ENCODE measurements around the gene KSR1. TPM values are rescaled to one million over a fixed set of nuclear protein-coding genes. Genes with fewer than 3 reads are reported as not detected.

KSR1 gene
- total and polyA plus RNA-seq, 9 of the 15 experiments (the other 6 are each of a cell fraction or from before 2014, with no cell fraction given): 1.4 to 51.7 (median 18.4) TPM

- TF ChIP-seq CC2D1A (IDR thresholded peaks at IDR 0.05) (peak; percentile 83; the same call in 1 of the 2 replicates), XRCC3 (IDR thresholded peaks at IDR 0.05) (no peak), FOSL1 (tag; conservative IDR thresholded peaks at IDR 0.05) (peak; percentile 91), ZNF561 (CRISPR knock-in tag; conservative IDR thresholded peaks at IDR 0.05) (no peak), SREBF2 (CRISPR knock-in tag; IDR thresholded peaks at IDR 0.05) (no peak), JUND (IDR thresholded peaks at IDR 0.05; ENCODE audit: borderline replicate concordance, low read depth, low read length) (peak; percentile 96), JUND (tag; IDR thresholded peaks at IDR 0.05; ENCODE audit: borderline replicate concordance, low read depth, low read length) (peak; percentile 92; the same call in 2 of the 3 replicates), ZNF644 (tag; IDR thresholded peaks at IDR 0.05; ENCODE audit: low read depth) (peak; percentile 65; the same call in 1 of the 2 replicates), RCOR1 (IDR thresholded peaks at IDR 0.05; ENCODE audit: borderline replicate concordance in 1 of 2, low read depth in 2 of 2, low read length in 2 of 2) (peak in 1 of 2 experiments; percentile 97; a peak in 2 of 4 replicates), TAF9B (IDR thresholded peaks at IDR 0.05; ENCODE audit: partially characterized antibody) (peak; percentile 88), COPS2 (conservative IDR thresholded peaks at IDR 0.05) (no peak), SMARCA5 (IDR thresholded peaks at IDR 0.05) (no peak), MCM5 (IDR thresholded peaks at IDR 0.05; ENCODE audit: low read depth) (no peak), GTF3C2 (IDR thresholded peaks at IDR 0.05; ENCODE audit: borderline replicate concordance, extremely low read depth, insufficient read length) (no peak), GATAD2A (IDR thresholded peaks at IDR 0.05) (peak; percentile 97), ZFP1 (CRISPR knock-in tag; IDR thresholded peaks at IDR 0.05) (no peak), MYBL2 (IDR thresholded peaks at IDR 0.05; ENCODE audit: low read depth) (no peak), MYBL2 (CRISPR knock-in tag; IDR thresholded peaks at IDR 0.05; ENCODE audit: borderline replicate concordance) (no peak), HEY1 (CRISPR knock-in tag; IDR thresholded peaks at IDR 0.05; ENCODE audit: borderline replicate concordance) (no peak), OTX1 (CRISPR knock-in tag; IDR thresholded peaks at IDR 0.05) (peak; percentile 66), BRF2 (IDR thresholded peaks at IDR 0.05; ENCODE audit: borderline replicate concordance, insufficient read depth, insufficient read length) (no peak), SMARCC2 (IDR thresholded peaks at IDR 0.05; ENCODE audit: low read depth) (peak; percentile 94), KLF6 (CRISPR knock-in tag; IDR thresholded peaks at IDR 0.05; ENCODE audit: borderline replicate concordance) (no peak; the same call in 1 of the 2 replicates)
- TF ChIP-seq, protein P1, sequence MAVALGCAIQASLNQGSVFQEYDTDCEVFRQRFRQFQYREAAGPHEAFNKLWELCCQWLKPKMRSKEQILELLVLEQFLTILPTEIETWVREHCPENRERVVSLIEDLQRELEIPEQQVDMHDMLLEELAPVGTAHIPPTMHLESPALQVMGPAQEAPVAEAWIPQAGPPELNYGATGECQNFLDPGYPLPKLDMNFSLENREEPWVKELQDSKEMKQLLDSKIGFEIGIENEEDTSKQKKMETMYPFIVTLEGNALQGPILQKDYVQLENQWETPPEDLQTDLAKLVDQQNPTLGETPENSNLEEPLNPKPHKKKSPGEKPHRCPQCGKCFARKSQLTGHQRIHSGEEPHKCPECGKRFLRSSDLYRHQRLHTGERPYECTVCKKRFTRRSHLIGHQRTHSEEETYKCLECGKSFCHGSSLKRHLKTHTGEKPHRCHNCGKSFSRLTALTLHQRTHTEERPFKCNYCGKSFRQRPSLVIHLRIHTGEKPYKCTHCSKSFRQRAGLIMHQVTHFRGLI (CRISPR knock-in tag; IDR thresholded peaks at IDR 0.05): no peak
Observed at GRCh38 chr17:27573971-27574525, 117.8 kb downstream of the KSR1 start (continued).
